ENCODE measurements around the gene MNX1.

GRCh38 chr7:157016024-157016351 is 5.5 kb upstream of the MNX1 start:
- TF ChIP-seq CTCF (conservative IDR thresholded peaks at IDR 0.05 in 1 of 2, IDR thresholded peaks at IDR 0.05 in 1 of 2; ENCODE audit: low read depth in 1 of 2, low read length in 2 of 2) (no peak), EZH2 (IDR thresholded peaks at IDR 0.05; ENCODE audit: low read length, missing control alignments) (peak; percentile 23)

Data from fibroblast of lung (primary cell).